Stimulated activated CD4-positive, alpha-beta T cell treated with anti-CD3 and anti-CD28 coated beads, Interleukin-2, amount 100 ng/mL, for 48 hours (primary cell): Measurements from ENCODE around the gene TPP1.

Experiments used
- DNase-seq, 2 donors: peaks; one replicate each; pipeline ENCODE4 v3.0.0-alpha.2; 2020

TPP1 gene

DNA sequence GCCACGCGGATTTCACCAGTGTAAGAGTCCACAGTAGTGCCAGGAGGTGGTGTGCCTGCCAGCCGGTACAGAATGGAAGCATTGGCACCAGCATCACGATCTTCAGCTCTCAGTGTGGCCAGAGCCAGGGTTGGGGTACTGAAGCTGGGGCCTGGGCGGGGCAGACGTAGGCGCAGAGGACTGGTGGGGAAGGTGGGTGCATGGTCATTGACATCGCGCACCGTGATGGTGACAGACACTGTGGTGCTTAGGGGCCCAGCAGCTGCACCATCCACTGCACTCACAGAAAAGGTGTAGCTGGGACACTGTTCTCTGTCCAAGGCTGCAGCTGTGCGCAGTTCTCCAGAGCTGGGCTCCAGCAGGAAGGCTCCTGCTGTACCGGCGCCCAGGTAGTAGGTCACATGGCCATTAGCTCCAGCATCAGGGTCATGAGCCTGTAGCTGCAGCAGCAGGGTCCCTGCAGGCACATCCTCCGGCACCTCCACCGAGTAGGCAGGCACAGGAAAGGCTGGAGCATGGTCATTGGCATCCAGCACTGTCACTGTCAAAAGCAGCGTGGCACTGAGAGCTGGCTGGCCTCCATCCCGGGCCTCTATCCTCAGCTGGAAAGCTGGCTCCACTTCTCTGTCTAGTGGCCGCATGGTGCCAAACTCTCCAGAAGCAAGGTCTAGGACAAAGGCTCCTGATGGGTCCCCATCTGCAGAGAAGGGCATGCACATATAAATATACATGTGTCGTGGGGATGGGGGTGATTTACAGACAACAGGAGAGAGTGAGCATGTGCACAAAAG, 7.9 kb upstream of the TPP1 start:
- DNase-seq = no peak

DNA sequence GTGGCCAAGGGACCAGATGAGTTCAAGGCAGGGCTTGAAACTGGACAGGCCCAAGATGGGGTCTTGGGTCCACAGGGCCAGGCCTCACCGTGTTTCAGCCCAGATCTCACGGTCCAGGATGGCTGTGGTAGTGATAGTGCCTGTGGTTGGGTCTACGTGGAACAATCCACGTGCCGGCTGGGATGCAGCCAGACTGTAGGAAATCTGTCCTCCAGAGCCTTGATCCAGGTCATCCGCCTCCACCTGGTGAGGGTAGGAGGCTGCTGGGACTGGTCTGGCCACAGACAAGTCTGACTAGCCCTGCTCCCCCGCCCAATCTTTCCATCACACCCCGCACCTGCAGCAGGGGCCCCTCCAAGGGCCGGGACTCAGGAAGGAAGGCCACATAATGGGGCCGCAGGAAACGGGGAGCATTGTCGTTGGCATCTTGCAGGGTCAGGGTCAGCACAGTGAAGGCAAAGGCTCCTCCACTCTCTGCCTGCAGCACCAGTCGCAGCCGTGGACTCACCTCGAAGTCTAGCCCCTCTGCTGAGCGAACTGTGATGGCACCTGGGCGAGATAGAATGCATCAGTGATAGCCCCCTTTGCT, 6.7 kb upstream of the TPP1 start:
- no peak for DNase-seq

DNA sequence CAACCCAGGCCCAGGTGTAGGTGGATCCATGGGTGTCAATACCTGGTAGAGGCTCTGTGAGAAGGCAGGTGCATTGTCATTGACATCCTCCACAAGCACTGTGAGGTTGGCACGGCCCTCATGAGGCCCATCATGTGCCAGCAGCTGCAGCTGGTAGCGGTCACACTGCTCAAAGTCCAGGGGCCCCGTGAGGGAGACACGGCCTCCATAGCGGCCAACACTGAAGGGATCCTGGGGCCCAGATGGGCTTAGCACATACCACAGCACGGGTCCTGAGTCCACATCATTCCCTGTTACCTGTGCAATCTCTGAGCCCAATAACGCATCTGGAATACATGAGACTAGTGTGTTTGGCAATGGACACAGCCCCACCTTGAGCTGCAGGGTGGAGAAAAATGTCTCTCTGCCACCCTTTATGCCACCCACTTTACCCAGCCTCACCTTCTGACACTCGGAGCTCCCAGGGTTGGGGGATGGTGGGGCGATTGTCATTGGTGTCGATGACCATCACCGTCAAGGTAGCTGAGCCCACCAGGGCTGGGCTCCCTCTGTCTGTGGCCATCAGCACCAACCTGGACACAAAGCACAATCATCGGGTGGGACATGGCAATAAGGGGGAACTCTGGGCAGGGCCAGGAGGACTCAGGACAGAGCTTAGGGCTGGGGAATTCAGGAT, 6.1 kb upstream of the TPP1 start:
- DNase-seq = no peak

DNA sequence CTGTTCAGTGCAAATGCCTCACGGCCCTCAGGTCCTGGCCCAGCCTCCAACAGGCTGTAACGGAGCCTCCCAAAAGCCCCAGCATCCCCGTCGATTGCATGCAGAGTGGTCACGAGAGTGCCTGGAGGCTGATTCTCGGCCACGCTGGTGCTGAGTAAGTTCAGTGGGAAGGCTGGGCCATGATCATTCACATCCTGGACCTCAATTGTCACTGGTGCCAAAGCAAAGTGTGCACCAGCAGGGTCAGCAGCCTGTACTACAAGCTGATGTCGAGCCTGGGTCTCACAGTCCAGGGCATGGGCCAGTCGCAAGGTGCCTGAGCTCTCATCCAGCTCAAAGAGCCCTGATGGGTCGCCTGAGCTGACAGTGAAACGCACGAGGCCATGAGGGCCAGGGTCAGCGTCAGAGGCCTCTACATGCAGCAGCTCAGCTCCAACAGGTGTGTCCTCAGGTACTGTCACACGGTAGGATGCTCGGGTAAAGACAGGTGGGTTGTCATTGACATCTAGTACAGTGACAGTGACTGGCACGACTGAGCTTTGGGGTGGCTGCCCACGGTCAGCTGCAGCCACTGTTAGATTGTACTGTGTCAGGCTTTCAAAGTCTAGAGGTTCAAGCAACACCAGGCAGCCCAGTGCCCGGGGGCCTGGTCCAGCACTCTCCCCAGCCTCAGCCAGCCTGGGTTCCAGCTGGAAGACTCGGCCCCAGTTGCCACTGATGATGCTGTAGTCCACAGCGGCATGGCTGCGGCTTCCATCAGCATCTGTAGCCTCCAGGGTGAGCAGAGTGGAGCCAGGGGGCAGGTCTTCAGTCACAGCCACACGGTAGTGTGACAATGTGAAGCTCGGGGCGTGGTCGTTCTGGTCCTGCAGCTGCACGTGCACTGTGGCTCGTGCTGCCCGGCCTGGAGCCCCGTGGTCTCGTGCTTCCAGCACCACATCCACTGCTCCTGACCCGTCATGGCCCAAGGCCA, 4.5 kb upstream of the TPP1 start:
- DNase-seq = no peak

DNA sequence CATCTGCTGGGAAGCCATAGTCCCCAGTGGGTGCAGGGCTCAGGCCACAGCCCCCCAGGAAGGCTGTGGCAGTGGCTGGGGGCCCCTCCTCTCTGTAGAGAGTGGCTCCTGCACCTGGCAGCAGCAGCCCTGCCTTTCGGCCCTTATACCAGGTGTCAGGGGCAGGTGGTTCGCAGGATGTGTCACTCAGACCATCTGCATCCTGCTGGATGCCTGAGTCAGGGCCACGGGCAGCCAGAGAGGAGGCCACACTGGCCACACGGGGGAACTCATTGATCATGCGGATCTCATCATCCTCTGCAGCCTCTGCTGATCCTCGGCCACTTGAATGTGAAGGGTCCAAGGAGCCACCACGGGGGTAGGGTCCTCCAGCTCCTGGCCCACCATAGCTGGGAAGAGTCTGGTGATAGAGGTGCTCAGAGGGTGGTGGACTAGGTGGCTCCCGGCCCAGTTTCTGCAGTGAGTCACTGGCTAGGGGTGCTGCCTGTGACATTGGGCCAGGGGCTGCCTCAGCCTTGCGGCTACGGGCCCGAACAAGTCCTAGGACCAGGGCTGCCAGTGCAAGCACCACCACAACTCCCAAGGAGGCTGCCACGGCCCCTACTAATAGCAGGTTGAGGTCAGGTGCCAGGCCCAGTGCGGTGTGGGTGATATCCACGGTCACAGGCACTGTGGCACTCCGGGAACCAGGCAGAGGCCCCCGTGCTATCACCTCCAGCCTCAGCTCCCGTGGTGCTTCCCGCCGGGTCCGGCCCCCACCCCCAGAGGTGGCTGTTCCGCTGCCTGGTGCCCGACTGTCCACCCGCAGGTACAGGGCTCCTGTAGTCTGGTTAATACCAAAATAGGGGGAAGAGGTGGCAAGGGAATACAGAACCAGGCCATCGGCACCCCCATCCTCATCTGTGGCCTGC, 3.3 kb upstream of the TPP1 start:
- no peak for DNase-seq

DNA sequence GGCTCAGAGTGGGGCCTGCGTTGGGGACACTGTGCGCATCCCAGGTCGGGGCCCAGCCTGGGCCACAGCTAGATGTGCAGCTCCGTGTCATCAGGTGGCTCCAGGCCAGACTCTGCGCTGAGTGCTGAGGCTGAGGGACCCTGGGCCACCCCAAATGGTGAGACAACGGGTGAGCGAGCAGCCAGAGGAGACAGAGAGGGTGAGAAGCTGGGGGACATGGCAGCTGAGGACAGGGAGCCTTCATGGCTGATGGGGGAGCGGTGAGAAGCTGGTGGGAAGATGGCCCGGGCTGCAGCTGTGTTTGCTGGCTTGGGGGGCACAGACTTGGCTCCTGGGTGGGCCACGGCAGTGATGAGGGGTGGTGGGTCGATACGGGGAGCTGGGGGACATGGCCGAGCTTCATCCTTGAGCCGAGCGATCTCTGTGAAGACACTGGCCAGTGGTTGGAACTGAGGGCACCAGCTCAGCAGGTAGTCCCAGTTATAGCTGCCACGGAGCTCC, 2.5 kb upstream of the TPP1 start:
- no peak for DNase-seq

DNA sequence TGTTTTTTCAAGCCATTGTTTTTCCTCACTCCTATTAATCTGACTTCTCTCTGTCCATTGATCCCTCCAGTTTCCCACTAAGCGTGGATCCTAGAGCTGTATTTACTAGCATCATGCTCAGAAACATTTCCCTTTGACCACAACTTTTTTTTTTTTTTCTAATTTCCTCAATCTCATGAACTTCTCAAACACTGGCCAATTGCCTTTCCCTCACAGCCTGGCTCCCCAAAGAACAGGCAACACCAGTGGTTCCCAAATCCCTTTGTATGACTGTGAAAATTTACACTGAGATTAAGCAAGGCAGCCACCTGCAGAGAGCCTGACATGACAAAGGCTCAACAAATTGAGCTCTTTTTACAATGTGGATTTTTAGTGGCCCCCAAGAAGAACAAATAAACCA, 1.4 kb upstream of the TPP1 start:
- no peak for DNase-seq

DNA sequence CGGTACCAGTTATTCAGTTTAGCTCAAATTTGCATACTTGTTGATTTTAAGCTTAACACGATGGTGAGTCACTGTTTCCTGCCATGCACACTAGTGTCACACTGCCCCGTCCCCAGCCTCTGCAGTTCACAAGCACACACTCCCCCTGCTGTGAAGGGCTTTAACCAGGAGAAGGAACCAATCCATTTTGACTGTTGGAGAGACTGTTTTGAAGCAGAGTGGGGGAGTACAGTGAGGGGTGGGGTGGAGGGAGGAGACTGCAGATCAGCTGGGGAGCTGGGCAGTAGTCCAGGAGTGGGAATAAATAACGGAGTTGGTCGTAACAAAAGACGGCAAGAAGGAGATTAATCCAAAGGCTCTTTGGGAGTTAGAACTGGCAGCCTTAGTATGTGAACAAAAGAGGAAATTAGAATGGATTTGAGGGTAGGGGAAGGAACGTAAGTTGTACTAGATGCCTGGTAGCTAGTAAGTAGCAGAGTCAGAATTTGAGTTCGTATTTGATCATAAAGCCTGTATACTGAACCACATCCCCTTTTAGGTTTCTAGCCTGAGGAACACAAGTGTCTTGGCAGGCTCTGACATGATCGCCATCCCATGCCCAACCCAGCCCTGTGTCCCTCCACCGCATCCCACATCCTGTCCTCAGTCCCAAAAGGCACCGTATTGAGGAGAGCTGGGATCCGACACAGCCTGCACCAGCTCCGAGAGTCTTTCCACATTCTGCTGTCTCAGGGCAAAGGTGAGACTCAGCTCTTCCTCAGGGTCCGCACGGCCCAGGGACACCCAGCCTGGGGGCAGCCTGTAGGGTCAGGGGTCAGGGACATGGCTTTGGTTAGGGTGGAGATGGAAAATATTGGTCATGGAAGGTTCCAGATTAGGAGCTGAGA, 862 bp downstream of the TPP1 start:
- DNase-seq = peak; percentile 33 to 35

DNA sequence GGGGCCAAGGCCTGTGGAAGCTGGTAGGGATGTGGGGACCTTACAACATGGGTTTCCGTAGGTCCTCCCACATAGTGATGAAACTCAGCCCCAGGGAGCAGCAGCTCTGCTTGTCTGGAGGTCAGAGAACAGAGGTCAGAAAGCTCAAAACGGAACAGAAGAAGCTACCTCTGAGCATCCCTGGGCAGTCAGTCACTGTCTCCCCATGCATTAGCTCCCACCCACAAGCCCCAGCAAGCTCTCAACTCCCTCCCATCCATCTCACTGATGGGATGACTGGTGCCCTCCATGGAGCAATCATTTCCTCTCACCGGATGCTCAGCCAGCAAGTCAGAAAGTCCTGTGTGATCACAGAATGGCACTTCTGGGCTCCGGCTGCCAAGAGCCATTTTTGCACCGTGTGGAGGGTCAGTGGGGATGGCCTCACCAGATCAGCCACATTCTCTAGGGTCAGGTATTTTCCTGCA, 1.9 kb downstream of the TPP1 start:
- DNase-seq = no peak

DNA sequence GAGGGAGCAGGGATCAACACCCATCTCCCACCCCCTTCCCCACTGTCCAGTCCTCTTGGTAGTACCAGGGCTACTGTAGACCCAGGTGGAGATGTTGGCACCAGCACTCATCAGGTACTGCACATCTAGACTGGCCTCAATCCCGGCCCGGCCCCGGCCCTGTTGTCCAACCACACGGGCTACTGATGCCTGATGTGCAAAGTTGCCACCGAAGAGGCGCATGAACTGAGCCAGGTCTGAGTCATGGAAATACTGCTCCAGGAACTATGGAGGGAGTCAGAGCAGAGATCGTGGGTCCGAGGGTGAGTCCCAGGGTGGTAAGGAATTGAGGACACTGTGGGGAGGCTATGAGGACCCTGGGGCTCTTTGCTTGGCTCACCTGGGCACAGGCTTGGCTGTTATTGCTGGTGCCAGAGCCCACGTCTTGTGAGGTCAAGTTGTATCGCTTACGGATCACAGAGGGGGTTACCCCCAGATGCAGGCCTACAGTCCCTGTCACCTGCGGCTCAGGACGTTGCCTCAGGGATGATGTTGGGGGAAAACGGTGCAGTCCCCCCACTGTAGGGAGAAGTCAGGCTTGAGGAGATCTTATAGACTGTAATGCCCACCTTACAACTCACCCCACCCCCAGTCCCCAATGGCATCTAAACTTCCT, 2.5 kb downstream of the TPP1 start:
- DNase-seq = no peak

DNA sequence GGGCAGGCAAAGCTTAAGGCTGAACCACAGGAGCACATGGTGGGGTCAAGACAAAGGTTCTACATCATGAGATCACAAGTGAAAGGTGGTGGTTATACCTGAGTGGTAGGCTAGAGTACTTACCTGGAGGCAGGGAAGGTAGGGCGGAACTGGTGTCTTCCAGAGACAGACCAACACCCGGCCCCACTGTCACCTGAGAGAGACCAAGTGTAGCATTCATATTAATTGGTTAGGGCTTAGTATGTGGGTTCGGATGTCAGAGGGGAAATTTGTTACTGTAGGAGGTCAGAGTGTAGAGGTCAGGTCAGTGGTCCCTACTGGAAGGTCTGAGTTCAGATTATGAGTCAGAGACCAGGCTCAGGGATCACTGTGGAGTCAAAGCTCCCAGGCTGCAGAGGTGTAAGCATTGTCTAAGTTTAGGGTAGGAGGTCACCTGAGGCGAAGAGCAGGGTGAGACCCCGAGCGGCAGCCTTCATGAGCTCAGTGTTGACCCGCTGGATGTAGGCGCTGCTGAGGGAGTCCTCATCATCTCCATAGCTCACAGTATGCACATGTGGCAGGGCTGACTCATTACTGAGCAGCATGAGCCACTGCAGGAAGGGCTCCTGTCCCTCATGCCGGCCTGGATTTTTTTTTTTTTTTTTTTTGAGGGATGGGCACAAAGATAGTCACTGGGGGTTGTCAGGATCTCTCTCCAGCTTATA, 3.2 kb downstream of the TPP1 start:
- no peak for DNase-seq

DNA sequence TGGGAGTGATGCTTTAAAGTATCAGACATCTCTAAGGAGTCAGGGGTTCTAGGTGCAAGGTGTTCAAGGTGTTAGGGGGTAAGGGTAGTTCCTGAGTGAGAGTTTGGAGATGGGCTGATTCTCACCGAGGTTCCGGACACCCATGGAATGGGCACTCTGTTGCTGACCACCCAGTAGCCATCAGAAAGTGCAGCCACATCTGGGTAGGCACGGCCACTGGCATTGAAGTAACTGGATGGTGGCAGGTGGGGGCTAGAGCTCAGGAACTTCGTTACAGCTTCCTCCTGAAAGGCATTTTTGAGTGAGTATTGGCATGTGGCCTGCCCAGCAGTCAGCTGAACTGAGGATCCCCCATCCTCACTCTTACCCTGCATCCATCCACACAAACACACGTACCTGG, 4.2 kb downstream of the TPP1 start:
- DNase-seq = no peak

DNA sequence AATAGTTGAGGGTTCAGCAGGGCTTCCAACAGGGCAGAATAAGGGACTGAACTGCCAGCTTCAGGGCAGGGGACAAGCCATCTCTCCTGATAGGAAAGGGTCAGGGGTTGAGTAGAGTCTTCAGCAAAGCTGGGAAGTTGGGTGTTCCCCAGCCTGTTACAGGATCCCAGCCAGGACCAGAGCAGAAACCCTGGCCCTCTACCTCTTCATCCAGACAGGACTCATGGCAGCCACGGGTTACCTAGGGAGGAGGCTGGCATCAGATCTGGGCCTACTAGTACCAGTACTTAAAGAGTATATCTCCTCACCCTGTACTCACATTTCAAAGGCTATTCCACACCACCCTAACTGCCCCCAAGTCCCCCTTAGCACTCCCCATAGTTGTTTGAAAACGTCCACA, 4.8 kb downstream of the TPP1 start:
- no peak for DNase-seq

DNA sequence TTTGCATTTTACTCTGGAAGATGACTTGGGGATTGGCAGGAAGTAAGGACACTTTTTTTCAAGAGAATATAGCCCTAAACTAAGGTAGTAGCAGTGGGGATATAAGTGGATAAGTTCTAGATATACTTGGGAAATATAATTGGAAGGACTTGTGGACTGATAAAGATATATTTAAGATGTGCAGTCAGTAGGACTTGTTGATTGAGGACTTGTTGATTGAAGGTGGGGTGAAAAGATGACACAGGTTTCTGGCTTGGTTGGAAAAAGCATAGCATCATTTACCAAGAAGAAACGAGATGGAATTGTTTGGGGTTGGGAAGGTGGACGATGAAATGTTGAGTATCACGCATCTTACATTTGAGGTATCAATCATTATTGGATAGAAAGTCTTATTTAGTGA, 5.7 kb downstream of the TPP1 start:
- no peak for DNase-seq

DNA sequence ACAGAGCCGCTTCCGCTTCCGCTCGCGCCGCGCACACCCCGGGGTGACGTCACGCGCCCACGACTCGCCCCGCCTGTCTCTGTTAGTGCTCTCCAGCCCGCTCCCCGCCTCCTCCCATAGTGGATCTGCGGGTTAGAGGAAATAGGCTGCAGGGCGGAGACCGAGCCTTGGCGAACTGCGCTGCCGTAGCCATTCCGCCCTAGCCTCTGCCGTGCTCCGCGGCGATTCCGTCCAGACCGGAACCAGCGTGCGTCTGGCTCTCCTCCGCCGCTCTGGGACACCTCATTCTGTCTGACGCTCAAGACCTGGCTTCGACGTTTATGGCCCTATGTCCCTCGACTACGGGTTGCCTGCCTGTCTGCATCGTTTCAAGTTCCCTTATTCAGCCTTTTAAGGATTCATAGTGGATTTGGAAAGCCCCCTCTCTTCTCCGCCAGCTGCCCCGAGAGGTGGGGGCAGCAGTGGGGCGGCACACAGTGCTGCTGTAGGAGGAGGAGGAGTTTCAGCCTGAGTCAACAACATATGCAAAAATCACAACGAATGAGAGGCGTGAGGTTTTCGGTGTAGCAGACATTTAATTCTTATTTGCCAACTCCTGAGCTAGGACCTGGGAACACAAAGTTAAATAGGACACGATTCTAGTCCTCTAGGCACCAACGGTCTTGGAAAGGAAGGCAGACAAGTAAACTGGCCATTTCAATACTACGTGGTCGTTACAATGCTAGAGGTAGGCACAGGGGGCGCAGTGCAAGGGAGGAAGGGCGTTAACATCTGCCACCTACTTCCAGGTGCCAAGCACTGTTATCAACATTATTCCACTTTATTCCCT, 6.8 kb downstream of the TPP1 start, which contains the start of gene TAF10:
Gene TAF10, minus strand, starts transcription at position 4 of the 829 bp plus-strand sequence. CDS start 27 bp downstream, outside the sequence.
- peak; percentile 91 to 95 for DNase-seq

DNA sequence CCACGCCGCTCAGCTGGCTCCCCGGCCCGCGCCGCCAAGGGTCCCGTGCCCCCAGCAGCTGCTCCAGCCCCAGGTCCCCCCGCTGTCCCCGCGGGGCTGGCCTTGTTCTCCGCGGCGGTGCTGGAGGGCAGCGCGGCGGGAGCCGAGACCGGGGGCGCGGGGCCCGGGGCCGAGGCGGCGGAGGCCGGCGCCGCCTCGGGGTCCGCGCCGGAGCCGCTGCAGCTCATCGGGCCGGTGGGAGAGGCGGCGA, 7.3 kb downstream of the TPP1 start:
- DNase-seq = no peak

DNA sequence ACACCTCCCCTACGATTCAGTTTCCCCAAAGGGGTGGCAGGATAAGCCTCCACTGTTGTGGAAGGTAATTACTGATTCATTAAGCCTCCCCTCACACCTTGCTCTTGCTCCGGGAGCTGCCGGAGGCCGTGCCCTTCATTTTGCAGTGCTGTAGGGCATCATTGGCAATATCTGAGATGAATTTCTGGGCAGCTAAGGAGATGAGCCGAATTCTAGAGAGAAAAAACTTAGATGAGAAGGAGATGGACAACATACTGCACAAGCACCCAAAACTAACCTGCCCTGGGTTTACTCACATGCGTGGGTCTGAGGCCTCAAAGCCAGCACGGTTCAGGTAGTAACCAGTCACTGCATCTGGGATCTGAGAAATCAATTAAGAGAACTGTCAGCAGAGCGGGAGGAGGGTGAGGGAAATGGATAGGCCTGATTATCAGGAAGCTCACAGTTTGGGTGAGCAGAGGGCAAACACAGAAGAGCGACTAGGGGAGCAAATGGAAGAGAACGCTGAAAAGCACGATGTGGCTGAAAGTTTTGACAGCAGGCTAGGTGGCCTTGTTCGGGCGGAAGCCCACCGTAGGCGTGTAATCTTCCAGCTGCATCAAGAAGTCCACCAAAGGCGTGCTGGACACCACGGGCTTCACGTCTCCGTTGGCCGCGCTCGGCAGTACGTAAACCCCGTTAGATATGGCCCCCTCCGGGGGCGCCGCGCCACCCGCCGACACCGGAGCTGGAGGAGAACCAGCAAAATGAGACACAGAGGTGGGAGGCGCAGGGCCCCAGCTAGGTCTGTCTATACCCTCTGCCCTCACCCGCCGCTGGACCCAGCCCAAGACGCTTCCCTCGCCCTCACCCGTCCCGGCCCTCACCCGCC, 7.9 kb downstream of the TPP1 start:
- peak in 1 of 2 donors; percentile 20 for DNase-seq

DNA sequence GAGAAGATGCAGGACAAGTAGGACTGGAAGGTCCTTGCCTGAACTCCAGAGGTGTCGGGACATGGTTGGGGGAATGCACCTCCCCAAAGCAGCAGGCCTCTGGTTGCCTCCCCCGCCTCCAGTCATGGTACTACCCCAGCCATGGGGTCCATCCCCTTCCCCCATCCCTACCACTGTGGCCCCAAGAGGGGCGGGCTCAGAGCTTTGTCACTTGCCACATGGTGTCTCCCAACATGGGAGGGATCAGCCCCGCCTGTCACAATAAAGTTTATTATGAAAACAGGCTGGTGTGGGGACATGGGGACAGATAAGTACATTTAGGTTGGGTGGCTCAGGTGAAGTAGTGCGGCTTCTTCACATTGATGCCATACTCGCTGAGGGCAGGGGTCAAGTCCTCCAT, 8.6 kb downstream of the TPP1 start:
- no peak for DNase-seq
